ENCODE measurements around the gene FXYD5.

- TF ChIP-seq CTCF (conservative IDR thresholded peaks at IDR 0.05; ENCODE audit: low read length) (no peak), EZH2phosphoT487 (IDR thresholded peaks at IDR 0.05; ENCODE audit: borderline replicate concordance, low read depth, low read length) (no peak)
These were observed 27.9 kb upstream of the FXYD5 start for GRCh38 chr19:35126624-35126959.
